HS-27A (cell line): ENCODE measurements around the gene CMTM7.
"Not testable (repeated sequence)": the region's sequence is repeated elsewhere in the genome, so short reads cannot be mapped to it uniquely, and the experiment has no call there.

Experiments
- DNase-seq: peaks from one replicate; pipeline ENCODE4 v3.0.0-alpha.2; 2012; ENCODE audit warnings: low read depth, missing footprints

CMTM7 gene

DNA sequence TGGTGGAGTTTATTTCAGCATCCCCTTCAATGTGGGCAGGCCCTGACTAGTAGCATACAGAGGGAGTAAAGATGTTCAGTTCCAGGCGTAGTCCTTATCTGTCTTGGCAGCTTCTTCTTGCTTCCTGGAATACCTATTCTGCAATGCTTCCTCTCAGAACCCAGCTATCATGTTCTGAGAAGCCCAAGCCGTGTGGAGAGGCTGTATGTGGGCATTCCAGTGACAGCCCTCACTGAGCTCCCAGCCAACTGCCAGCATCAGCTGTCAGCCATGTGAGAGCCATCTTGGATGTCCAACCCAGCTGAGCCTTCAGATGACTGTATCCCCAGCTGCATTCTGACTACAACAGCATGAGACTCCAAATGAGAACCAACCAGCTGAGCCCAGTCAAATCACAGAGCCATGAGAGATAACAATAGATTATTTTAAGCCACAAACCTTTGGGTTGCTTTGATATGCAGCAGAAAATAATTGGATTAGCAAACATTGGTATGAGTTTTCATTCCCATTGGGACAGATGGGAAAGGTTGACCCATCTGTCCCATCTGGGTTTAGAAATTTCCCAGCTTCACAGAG is 8.4 kb upstream of the CMTM7 start:
- no peak for DNase-seq

DNA sequence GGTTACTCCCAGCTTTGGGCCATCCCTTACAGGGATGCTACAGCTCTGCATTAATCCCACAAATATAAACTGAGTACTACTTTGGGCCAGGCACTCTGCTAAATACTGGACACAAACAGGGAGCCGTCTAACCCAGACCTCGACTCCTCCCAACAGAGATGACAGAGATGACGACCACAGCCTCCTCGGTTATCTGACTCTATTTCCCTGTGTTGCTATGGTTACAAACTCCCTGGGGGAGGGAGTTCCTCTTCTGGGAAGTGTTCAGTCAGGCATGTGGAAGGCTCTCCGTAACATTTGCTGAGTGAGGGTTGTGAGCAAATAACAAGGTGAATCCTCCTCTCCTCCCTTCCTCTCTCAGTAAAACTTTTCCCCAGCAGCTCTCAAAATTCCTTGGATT is 6.7 kb upstream of the CMTM7 start:
- DNase-seq, result no peak

DNA sequence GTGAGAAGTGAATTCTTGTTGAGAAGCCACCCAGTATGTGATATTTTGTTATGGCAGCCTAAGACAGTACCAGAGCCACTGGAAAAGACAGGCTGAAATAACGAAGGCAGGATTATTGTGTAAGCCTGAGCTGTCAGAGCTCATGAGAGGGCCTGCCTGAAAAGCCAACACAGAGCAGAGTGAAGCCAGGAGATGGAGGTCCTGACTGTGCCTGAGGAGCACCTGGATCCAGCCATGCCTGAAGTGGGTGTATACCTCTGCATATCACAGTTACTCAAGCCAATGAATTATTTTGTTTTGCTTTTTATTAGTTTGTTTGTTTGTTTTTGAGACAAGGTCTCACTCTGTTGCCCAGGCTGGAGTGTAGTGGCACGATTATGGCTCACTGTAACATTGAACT is 4.1 kb upstream of the CMTM7 start:
- no peak for DNase-seq

DNA sequence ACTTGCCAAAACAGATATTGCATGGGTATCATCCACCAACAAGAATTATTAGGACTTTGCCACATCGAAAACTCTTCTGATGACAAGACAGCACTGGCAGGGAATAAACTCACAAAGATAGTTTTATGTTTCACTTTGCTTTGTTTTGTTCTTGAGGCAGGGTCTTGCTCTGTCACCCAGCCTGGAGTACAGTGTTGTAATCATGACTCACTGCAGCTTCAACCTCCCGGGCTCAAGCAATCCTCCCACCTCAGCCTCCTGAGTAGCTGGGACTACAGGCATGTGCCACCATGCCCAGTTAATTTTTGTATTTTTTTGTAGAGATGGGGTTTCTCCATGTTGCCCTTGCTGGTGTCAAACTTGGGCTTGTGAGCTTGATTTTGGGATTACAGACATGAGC is 2.1 kb upstream of the CMTM7 start:
- not testable (repeated sequence) for DNase-seq

DNA sequence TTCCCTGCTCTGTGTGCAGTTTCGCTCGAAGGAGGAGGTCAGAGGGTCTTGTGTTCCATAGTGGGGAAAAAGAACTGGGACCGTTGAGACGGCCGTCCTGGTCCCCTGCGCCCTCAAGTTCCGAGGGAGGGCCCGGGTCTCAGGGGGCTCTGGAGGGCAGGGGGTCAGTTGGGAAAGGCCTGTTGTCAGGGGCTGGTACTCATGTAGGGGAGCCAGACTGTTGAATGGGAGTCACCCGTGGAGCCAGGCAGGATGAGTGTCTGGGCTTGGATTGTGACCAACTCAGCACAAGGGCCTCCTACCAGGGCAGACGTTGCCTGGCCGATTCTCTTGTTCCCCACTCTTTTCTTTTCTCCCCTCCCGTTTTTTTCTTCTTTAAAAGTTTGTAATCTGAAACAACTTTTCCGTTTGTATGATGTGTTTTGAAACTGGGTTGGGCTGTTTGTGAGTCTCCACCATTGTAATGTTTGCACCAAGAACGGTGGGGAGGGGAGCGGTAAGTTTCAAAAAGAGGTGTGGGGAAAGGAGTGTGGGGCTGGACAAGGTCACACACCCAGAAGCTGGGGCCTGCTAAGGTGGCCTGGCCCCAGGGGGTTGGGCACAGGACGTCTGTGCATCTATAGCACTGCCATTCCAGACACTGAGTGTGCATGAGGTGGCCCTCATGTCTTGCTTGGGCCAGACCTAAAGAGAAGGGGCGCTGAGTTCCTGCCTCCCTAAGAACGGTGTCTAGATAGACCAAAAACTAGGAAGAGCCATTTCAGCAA is 1.1 kb downstream of the CMTM7 start:
- peak; percentile 36 for DNase-seq

DNA sequence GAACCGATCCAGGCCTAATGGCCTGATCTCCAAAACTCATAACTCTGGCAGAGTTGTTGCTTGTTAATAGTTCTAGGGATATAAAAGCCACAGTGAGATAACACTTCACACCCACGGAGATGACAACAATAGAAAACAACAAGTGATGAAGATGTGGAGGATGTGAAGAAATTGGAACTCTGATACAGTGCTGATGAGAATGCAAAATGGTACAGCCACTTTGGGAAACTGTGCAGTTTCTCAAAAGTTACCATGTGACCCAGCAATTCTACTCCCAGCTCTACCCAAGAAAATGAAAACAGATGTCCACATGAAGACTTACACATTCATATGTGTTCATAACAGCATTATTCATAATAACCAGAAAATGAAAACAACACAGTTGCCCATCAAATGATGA is 3.8 kb downstream of the CMTM7 start:
- DNase-seq, result no peak

DNA sequence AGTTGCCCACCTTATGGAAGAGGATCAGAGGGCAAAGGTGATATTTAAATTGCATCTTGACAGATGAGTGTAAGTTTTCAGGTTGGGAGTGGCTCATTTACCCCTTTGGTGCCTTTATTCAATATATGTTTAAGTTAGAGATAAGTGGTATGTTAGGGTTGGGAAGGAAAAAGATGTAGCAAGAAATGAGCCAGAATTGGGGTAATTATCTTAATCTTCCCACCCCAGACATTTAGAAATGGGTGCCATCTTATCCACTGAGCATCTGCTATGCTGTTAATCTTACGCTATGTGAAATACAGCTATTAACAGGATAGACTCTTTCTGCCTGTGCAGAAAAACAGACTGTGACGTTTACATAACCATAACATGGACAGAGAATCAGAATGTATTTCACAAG is 6.3 kb downstream of the CMTM7 start:
- no peak for DNase-seq

DNA sequence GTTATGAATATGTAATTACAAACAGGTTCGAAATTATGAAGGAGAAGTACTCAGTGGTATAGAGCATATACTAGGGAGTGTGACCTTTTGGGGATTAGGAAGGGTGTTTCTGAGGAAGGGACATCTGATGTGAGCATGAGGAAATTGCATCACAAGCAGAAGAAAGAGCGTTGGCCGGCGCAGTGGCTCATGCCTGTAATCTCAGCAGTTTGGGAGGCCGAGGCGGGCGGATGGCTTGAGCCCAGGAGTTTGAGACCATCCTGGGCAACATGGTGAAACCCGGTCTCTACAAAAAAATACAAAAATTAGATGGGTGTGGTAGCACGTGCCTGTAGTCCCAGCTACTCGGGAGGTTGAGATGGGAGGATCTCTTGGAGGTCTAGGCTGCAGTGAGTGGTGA is 6.9 kb downstream of the CMTM7 start:
- no peak for DNase-seq

DNA sequence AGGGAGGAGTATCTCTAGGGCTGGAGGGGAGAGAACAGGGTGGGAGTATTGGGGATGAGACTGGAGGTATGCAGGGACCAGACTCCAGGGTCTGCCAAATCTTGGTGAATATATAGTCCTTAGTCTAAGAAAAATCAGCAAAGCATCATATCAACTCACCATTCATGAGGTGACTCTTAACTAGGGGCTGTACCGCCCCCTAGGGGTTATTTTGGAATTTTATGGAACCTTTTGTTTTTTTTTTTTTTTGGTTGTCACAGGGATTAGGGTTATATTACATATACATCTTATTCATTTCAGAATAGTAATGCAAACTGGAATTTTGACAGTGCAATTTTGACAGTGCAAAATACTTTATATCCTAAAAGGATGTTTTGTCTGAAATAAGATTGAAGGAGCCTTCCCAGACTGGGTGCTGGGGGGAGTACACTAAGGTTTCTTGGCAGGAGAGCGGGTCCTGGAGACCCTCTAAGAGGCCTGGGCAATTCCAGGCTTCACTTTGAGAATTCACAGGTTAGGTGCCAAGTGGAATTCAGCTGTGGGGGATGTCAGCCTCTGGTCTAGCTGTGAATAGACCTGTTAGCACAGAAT is 7.5 kb downstream of the CMTM7 start:
- peak; percentile 42 for DNase-seq

DNA sequence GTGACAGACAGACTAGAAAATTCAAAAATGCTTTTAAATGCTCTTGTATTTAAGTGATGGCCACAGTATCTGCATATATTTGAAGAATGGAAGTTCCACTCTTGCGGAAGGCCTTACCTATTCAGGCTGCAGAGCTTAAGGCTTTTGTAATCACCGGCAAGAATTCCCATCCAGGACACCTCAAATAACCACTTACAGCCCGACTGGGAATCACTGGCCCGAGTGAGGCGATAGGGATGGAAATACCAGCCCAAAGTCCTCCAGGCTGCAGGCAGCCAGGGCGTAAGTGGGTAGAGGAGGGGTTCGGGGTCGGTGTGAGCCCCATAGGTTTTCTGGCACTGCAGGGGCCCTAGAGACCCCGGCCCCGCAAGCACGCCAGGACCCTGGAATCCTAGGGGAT is 9.5 kb downstream of the CMTM7 start:
- DNase-seq, result no peak

DNA sequence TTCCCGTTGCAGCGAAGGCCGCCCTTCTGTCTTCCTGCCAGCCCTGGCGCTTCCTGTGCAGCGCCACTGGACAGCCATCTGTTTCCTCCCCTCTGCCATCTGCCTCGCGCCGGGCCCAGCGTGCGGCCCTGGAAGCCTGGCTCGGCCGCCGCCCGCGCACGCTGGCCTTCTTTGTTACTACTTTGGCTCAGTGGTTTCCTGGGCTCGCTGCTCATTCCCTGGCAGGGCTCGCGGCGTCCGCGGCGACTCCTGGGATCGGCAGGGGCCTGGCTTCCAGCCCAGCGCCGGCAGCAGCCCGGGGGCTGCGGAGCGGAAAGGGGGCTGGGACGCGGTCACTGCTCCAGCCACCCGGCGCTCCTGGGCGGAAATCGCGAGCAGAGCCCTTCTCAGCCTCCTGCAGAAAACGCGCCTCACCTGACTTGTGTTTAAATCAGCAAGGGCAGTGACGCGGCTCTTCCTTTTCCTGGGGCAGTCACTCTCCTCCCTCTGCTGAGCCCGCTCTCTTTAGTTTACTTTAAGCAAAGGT is 10.0 kb downstream of the CMTM7 start:
- DNase-seq, result no peak

DNA sequence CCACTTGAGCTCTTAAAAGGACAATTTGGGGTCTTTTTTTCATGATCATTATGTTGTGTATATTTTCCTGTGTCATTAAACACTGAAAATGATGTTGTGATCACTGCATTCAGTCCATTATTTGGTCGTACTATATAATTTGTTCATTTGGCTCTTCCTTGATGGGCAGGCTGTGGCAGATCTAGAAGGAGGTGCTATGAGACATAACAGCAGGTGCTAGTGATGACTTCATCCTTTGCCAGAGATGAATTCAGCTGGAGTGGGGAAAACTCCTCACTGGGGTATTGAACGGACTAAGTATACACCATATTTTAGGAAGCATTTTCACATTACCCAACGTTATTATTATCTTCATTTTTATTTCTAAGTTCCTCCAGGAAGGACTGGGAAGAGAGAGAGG is 12.0 kb downstream of the CMTM7 start:
- DNase-seq, result no peak

DNA sequence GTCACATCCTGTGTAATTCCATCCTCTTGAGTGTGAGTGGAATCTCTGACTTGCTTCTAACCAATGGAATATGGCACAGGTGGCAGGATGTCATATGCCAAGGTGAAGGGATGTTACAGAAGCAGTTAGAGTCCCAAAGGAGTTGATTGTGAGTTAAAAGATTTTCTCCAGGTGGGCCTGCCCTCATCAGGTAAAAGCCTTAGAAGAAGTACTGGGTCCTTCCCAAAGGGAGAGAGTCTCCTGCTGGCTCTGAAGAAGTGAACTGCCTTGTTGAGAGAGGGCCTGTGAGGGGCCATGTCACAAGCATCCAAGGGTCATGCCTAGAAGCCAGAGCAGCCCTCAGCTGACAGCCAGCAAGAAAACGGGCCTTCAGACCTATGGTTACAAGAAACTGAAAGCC is 13.1 kb downstream of the CMTM7 start:
- DNase-seq, result no peak

DNA sequence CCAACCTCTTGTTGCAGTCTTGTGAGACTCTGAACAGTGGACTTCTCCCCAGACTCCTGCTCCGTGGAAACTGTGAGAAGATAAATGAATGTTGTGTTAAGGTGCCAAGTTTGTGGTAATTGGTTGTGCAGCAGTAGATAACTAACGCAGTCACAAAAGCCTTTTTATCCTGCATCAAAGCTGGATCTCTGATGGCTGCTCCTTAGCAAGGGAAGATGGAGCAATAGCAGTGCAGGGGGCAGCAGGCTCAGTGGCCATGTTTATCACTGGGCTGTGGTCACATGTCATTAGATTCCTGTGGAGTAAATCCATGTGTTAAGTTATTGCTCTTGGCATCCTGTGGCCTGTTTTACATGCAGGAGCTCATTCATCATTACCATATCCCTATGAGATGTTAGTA is 13.5 kb downstream of the CMTM7 start:
- DNase-seq, result no peak

DNA sequence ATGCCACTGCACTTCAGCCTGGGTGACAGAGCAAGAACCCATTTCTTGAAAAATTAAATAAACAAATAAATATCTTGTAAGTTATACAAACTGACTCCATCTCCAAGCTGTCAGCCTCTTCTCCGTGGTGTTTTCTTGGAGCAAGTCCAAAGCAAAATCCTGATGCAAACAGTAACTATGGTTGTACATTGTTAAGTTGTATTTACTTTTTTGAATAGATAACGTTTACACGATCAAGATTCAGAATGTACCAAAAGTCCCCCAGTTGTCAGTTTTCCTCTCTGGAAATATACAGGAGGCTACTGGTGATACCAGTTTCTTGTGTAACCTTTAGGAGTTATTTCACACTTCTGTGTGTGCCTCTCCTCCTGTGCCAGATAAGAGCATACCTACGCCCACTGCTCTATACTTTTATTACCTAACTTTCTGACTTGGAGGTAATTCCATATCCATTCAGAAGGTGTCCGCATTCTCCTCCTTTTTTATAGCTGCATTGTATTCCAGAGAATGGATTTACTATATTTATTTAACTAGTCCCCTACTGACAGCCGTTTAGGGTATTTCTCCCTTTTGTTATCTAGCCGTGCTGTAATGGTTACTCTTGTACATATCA is 14.2 kb downstream of the CMTM7 start:
- DNase-seq, result no peak

DNA sequence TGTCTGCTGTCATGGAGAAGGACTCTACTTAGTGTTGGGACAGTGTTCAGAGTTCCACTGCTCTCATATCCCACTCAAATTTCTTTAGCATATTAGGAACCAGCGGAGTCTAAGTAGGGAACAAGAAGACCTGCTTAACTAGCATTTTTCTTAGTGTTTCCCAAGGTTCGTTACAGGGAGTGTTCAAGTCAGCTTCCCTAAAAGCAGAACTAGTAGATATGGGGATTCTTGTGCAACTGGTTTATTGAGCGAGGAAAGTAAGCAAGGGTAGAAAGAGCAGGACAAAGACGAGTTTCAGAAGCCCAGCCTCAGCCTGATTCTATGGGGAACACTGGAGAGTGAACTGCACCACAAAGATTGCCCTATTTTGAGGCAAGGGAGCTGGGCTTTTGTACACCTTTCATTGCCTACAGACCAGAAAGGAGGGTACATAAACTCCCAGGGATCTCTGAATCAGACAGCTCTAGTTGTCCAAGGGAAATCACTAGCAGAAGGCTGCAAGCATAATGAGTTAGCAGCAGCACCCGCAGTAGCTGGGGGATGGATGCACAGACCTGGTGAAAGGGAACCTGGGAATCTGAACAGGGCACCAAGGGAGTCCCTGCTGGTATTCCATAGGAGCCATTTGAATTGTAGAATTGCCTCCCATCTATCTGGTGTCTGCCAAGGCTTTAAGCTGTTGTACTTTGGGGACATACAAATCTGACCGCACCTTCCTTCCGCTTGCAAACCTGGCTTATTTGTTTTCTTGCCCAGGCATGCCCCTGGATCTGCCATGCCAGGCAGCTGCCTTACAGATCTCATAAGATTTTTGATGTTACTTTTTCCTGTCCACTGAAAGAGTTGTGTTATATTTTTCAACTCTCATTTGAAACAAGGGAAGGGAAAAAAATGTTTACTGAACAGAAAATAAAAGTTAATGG is 15.1 kb downstream of the CMTM7 start:
- no peak for DNase-seq

DNA sequence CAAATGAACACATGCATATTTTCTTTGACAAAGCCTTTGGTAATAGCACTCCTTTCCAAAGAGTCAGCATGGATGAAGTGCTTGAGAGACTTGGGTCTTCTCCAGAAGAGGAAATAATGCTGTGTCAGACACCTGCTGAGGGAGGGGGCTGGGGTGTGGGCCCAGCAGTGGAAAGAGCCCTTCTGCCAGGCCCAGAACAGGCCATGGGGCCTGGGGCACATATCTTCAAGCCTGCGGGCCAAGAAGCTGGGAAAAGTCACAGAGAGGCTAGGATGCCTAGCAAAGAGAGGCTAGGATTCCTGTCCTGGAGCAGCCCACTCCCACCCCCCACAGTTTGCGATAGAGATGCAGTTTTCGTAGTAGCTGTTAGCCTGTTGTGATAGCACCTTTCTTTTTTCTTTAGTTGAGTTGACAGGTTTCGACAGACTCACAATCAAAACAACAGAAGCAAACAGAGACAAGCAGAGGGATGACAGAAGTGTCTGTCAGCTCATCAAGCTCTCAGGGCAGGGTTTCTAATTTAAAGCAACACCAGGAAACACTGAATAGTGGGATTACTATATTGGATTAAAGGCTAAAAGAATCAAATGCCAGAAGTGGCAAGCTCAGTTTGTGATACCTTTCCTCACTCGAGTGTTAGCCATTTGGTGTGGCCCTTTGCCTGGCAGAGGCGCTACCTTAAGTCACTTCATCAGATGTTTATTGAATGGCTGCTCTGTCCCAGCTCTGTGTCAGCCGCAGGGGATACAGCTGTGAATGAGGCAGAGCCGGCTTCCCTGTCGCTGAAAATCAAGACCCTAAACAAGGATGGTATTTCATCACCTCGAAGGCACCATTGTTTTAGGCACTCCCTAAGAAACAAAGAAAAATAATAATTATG is 19.0 kb downstream of the CMTM7 start:
- no peak for DNase-seq

DNA sequence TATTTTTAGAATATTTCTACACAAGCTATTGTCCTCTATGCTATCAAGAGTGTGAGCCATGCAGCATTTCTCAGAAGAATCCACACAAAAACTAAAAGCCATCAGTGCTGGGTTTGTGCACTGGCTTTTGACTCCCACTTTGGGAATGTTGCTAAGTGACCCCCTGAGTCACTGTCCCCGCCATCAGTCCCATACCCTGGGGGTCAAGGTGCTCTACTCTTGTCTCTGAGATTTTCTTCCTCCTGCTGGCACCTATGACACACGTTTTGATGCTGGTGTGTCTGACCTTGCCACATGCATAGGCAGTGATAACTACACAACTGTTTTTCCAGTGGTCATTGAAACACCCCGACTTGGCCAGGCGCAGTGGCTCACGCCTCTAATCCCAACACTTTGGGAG is 19.8 kb downstream of the CMTM7 start:
- no peak for DNase-seq

DNA sequence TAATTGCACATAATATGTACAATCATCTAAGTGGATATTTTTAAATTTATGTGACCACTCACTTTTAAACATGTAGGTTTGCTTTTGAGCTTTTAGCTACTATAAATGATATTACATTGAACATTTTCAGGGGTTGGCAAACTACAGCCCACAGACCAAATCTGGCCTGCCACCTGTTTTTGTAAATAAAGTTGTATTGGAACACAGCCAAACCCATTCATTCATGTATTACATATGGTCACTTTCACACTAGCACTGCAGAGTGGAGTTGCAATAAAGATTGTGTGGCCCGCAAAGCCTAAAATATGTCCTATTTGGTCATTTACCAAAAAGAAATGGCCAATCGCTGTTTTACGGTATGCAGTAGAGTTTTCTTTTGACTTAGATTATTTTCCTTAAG is 21.2 kb downstream of the CMTM7 start:
- DNase-seq, result no peak

DNA sequence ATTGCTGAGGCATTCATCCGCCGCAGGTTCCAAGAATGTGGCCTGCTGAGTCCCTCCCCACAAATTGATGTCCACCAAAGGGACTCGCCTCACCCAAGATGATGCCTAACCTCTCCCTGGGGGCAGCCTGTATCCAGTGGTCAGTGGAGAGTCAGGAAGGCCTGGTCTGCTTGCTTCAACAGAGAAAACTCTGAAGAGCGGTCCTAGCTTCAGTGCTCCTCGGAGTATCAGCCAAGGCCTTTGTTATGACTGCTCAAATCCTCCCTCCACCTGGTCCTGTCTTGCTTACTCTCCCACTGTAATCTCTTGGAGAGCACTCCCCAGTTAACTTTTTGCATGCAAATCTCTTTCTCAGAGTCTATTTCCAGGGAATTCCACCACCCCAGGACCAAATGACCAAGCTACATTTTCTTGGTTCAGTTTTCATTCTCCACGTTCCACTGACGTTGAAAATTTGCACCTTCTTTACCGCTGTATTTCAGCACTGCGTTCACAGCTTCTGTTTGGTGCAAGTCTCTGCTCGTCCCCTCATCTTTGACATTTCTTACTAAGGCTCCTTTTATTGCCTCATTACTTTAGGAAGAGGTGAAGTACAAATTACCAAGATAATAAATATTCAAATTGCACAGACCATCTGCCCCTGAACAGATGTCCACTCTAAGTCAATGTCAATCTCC is 22.3 kb downstream of the CMTM7 start:
- DNase-seq, result no peak
